RWPE2 (cell line): ENCODE results near the gene SLC35F3.

ENCODE experiments used
- ATAC-seq: fragments of 200-7000 bp; cut with Tn5 transposase; 3 replicates; pipeline ENCODE4 v1.9.1; 2021; ENCODE audit warnings: low read depth
- DNase-seq: peaks from one replicate; pipeline ENCODE4 v3.0.0-alpha.2; 2020; ENCODE audit warnings: low spot score
- H3K27ac ChIP-seq: fragments of 450-650 bp; 2 replicates; pipeline ENCODE4 v1.5.1; 2017; ENCODE audit warnings: mild to moderate bottlenecking; ENCODE audit not compliant: poor library complexity, severe bottlenecking
- H3K27me3 ChIP-seq: fragments of 250-450 bp; sonication (Bioruptor Pico); 2 replicates; pipeline ENCODE4 v1.5.1; 2021; ENCODE audit warnings: mild to moderate bottlenecking, moderate library complexity; ENCODE audit not compliant: insufficient read depth, poor library complexity, severe bottlenecking
- H3K36me3 ChIP-seq: fragments of 250-450 bp; sonication (Bioruptor Pico); 2 replicates; pipeline ENCODE4 v1.5.1; 2020; ENCODE audit warnings: low read depth, mild to moderate bottlenecking, moderate library complexity
- H3K4me1 ChIP-seq: fragments of 250-450 bp; sonication (Bioruptor Pico); 2 replicates; pipeline ENCODE4 v1.5.1; 2021; ENCODE audit warnings: mild to moderate bottlenecking, moderate library complexity; ENCODE audit not compliant: insufficient read depth, poor library complexity, severe bottlenecking
- H3K4me3 ChIP-seq: fragments of 250-450 bp; sonication (Bioruptor Pico); 2 replicates; pipeline ENCODE4 v1.5.1; 2021; ENCODE audit warnings: mild to moderate bottlenecking, moderate library complexity; ENCODE audit not compliant: severe bottlenecking
- H3K9me3 ChIP-seq: fragments of 250-450 bp; sonication (Bioruptor Pico); 2 replicates; pipeline ENCODE4 v1.5.1; 2021; ENCODE audit warnings: mild to moderate bottlenecking, moderate library complexity; ENCODE audit not compliant: severe bottlenecking
- TF ChIP-seq, protein P1 (sequence below): fragments of 450-650 bp; IDR thresholded peaks from one replicate; pipeline ENCODE4 v1.5.1; 2017; ENCODE audit warnings: mild to moderate bottlenecking, moderate library complexity; ENCODE audit not compliant: poor library complexity, severe bottlenecking

The SLC35F3 gene

GRCh38 chr1:234368320-234369032 is 464.0 kb downstream of the SLC35F3 start:
- Histone ChIP-seq H3K27me3 (no peaks in the 10 kb centered on the region), H3K4me1 (peaks cover 20% of the 10 kb centered on the region), H3K27ac (no peak overlapping the region), H3K9me3 (no peaks in the 10 kb centered on the region), H3K4me3 (no peak overlapping the region), H3K36me3 (no peaks in the 10 kb centered on the region; the same call in 1 of the 2 replicates)
- TF ChIP-seq, protein P1, sequence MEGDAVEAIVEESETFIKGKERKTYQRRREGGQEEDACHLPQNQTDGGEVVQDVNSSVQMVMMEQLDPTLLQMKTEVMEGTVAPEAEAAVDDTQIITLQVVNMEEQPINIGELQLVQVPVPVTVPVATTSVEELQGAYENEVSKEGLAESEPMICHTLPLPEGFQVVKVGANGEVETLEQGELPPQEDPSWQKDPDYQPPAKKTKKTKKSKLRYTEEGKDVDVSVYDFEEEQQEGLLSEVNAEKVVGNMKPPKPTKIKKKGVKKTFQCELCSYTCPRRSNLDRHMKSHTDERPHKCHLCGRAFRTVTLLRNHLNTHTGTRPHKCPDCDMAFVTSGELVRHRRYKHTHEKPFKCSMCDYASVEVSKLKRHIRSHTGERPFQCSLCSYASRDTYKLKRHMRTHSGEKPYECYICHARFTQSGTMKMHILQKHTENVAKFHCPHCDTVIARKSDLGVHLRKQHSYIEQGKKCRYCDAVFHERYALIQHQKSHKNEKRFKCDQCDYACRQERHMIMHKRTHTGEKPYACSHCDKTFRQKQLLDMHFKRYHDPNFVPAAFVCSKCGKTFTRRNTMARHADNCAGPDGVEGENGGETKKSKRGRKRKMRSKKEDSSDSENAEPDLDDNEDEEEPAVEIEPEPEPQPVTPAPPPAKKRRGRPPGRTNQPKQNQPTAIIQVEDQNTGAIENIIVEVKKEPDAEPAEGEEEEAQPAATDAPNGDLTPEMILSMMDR, result no peak
- no peak for ATAC-seq
- no peak for DNase-seq

- TF ChIP-seq, protein P1, result no peak
- DNase-seq, result no peak
- Histone ChIP-seq H3K36me3 (no peaks in the 10 kb centered on the region; the same call in 1 of the 2 replicates), H3K4me1 (peaks cover 20% of the 10 kb centered on the region), H3K27ac (peak overlapping the region; percentile 55), H3K4me3 (no peak overlapping the region), H3K9me3 (no peaks in the 10 kb centered on the region), H3K27me3 (no peaks in the 10 kb centered on the region)
- ATAC-seq, result no peak
Measured at GRCh38 chr1:234369033-234369430, 464.6 kb downstream of the SLC35F3 start.

DNA sequence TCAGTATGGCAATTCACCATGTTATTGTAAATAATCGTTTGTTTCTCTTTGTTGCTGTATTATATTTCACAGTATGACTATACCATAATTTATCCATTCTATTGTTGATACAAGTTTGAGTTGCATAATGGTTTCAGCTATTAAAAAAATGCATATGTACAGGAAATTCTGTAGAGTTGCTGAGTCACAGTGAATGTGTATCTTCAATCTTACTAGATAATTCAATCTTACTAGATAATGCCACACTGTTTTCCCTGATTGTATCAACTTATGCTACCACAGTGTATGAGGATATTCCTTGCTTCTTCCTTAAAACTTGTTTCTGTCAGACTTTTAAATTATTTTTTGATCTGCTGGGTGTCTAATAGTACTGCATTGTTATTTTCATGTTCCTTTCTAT is 465.3 kb downstream of the SLC35F3 start:
- Histone ChIP-seq H3K4me1 (peaks cover 25% of the 10 kb centered on the region), H3K4me3 (no peak overlapping the region), H3K27me3 (no peaks in the 10 kb centered on the region), H3K27ac (peak overlapping the region; percentile 55), H3K9me3 (no peaks in the 10 kb centered on the region), H3K36me3 (no peaks in the 10 kb centered on the region; the same call in 1 of the 2 replicates)
- DNase-seq (no peak), ATAC-seq (peak; percentile 28)
- TF ChIP-seq, protein P1, result no peak

DNA sequence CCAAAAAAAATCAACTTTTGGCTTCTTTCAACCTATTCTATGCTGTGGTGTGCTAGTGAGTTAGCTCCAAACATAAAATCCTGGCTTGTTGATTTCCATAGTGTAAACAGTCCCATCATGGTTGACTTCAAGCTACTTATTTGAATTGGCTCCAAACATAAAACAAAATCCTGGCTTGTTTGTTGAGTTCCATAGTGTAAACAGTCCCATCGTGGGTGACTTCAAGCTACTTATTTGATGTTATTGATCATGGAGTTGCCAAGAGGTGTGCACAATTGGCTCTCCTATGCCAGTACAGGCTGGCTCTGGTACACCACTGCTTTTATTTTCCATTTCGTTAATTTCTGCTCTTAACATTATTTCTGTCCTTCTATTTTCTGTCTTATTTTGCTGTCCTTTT is 466.9 kb downstream of the SLC35F3 start:
- TF ChIP-seq, protein P1, result no peak
- Histone ChIP-seq H3K4me1 (peaks cover 25% of the 10 kb centered on the region), H3K4me3 (no peak overlapping the region), H3K27ac (no peak overlapping the region), H3K9me3 (no peaks in the 10 kb centered on the region), H3K36me3 (peaks cover 16% of the 10 kb centered on the region), H3K27me3 (no peaks in the 10 kb centered on the region)
- DNase-seq (no peak), ATAC-seq (no peak)

DNA sequence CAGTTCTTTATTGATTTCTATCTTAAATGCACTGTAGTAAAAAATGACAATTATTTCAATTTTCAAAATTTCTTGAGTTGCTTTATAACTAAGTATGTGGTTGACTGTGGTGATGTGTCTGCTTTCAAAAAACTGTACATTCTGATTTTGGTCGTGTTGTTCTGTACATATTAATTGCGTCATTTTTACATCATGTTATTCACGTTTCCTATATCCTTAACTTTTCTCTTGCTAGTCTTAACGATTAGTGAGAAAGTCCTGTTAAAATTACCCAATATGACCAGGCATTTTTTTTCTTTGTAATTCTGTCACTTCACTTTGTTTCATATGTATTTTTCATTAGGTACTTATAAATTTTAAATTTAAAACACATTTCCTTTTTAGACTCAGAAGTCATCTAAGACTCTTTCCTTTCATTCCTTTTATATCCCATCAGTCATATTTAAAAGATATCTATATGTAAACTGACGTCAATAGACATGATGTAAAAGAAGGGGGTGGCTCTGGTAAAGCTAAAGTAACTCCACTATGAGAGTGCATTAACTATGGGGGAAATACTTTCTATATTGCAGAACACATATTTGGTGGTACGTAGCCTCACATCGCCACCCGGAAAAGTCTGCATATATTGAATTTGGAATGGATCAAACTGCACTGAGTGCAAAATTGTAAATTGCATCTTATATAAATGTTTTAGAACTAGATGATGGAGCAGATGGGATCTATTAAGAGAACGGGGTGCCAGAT is 467.7 kb downstream of the SLC35F3 start:
- Histone ChIP-seq H3K27ac (peak overlapping the region; percentile 73), H3K4me3 (peak overlapping the region; percentile 88), H3K27me3 (no peaks in the 10 kb centered on the region), H3K36me3 (peaks cover 21% of the 10 kb centered on the region), H3K9me3 (no peaks in the 10 kb centered on the region), H3K4me1 (peaks cover 25% of the 10 kb centered on the region)
- TF ChIP-seq, protein P1, result no peak
- DNase-seq (no peak), ATAC-seq (no peak)
